GM23338 (cell line): Measurements from ENCODE around the gene UBE2S. TPM values are rescaled to one million over a fixed set of nuclear protein-coding genes. Genes with fewer than 3 reads are reported as not detected.

Experiments
- ATAC-seq: fragments of 200-7000 bp; cut with Tn5 transposase; 3 replicates; pipeline ENCODE4 v1.9.1; 2020
- DNase-seq: peaks from one replicate; pipeline ENCODE4 v3.0.0-alpha.2; 2015; ENCODE audit warnings: low spot score
- H2AFZ ChIP-seq: fragments of 200-600 bp; sonication (generic); 2 replicates; pipeline ENCODE4 v1.8.0; 2016; ENCODE audit warnings: antibody characterized with exemption, mild to moderate bottlenecking, moderate library complexity
- H3F3A ChIP-seq: fragments of 200-600 bp; sonication (generic); replicated peaks from 2 replicates; pipeline ENCODE4 v1.8.0; 2017; ENCODE audit warnings: antibody characterized with exemption, mixed run types, low read depth
- H3K27ac ChIP-seq: fragments of 200-600 bp; sonication (generic); 2 replicates; pipeline ENCODE4 v1.6.1; 2016; ENCODE audit warnings: low read depth
- H3K27me3 ChIP-seq: fragments of 200-600 bp; sonication (generic); 2 replicates; pipeline ENCODE4 v1.8.0; 2016; ENCODE audit warnings: mild to moderate bottlenecking, mixed run types, moderate library complexity; ENCODE audit not compliant: insufficient read depth
- H3K36me3 ChIP-seq: fragments of 200-600 bp; sonication (generic); 2 replicates; pipeline ENCODE4 v1.8.0; 2016; ENCODE audit warnings: mild to moderate bottlenecking; ENCODE audit not compliant: insufficient read depth
- H3K4me1 ChIP-seq: fragments of 200-600 bp; sonication (generic); 2 replicates; pipeline ENCODE4 v1.8.0; 2016; ENCODE audit warnings: mild to moderate bottlenecking, moderate library complexity; ENCODE audit not compliant: insufficient read depth
- H3K4me2 ChIP-seq: fragments of 200-600 bp; sonication (generic); 2 replicates; pipeline ENCODE4 v1.7.1; 2017; ENCODE audit warnings: mixed run types
- H3K4me3 ChIP-seq: fragments of 200-600 bp; sonication (generic); 2 replicates; pipeline ENCODE4 v1.6.1; 2016; ENCODE audit warnings: mixed run types
- H3K79me2 ChIP-seq: fragments of 200-600 bp; sonication (generic); replicated peaks from 2 replicates; pipeline ENCODE4 v1.8.0; 2017; ENCODE audit warnings: mild to moderate bottlenecking; ENCODE audit not compliant: insufficient read depth
- H3K9me2 ChIP-seq: fragments of 200-600 bp; sonication (generic); 2 replicates; pipeline ENCODE4 v1.8.0; 2017; ENCODE audit not compliant: insufficient read depth
- H4K20me1 ChIP-seq: fragments of 200-600 bp; sonication (generic); replicated peaks from 2 replicates; pipeline ENCODE4 v1.8.0; 2017; ENCODE audit warnings: mild to moderate bottlenecking; ENCODE audit not compliant: insufficient read depth
- H3K27ac Mint-ChIP-seq: 2 replicates; pipeline ENCODE4 v1.8.0; 2020; ENCODE audit warnings: inconsistent platforms, mild to moderate bottlenecking, moderate library complexity, mixed read lengths
- H3K27me3 Mint-ChIP-seq: 3 replicates; pipeline ENCODE4 v1.8.0; 2022; ENCODE audit warnings: low read depth, mild to moderate bottlenecking, moderate library complexity, mixed read lengths, inconsistent platforms; ENCODE audit not compliant: insufficient read depth, poor library complexity
- H3K36me3 Mint-ChIP-seq: 3 replicates; pipeline ENCODE4 v1.8.0; 2021; ENCODE audit warnings: low read depth, mild to moderate bottlenecking, inconsistent platforms, moderate library complexity, mixed read lengths
- H3K4me1 Mint-ChIP-seq: 3 replicates; pipeline ENCODE4 v1.8.0; 2020; ENCODE audit warnings: mild to moderate bottlenecking, inconsistent platforms, mixed read lengths
- H3K4me3 Mint-ChIP-seq: 3 replicates; pipeline ENCODE4 v1.8.0; 2021; ENCODE audit warnings: moderate library complexity, mild to moderate bottlenecking, inconsistent platforms, mixed read lengths
- H3K9me3 Mint-ChIP-seq: 3 replicates; pipeline ENCODE4 v1.8.0; 2020; ENCODE audit warnings: moderate library complexity, mild to moderate bottlenecking, inconsistent platforms, mixed read lengths
- CTCF ChIP-seq, 2 experiments: fragments of 200-600 bp in 1 of 2; sonication (generic) in 1 of 2; conservative IDR thresholded peaks; 2 replicates each; pipeline versions ENCODE4 v1.5.1 to v1.6.1; 2016 to 2017; ENCODE audit warnings: antibody characterized with exemption in 2 of 2, low read depth in 2 of 2, mild to moderate bottlenecking in 2 of 2, moderate library complexity in 1 of 2
- ETS1 ChIP-seq: IDR thresholded peaks from 2 replicates; pipeline ENCODE4 v1.6.1; 2016; ENCODE audit warnings: antibody characterized with exemption
- EZH2phosphoT487 ChIP-seq: fragments of 200-600 bp; sonication (generic); IDR thresholded peaks from one replicate; pipeline ENCODE4 v1.8.1; 2018; ENCODE audit warnings: antibody characterized with exemption; ENCODE audit not compliant: unreplicated experiment
- JUNB ChIP-seq: IDR thresholded peaks from one replicate; pipeline ENCODE4 v1.6.1; 2016; ENCODE audit warnings: antibody characterized with exemption; ENCODE audit not compliant: unreplicated experiment
- NANOG ChIP-seq: IDR thresholded peaks from 2 replicates; pipeline ENCODE4 v1.6.1; 2016; ENCODE audit warnings: antibody characterized with exemption, borderline replicate concordance
- POLR2AphosphoS5 ChIP-seq: IDR thresholded peaks from 2 replicates; pipeline ENCODE4 v1.6.1; 2016; ENCODE audit warnings: antibody characterized with exemption, low read depth
- REST ChIP-seq: IDR thresholded peaks from one replicate; pipeline ENCODE4 v1.6.1; 2018; ENCODE audit warnings: antibody characterized with exemption; ENCODE audit not compliant: unreplicated experiment
- STAT1 ChIP-seq: IDR thresholded peaks from one replicate; pipeline ENCODE4 v1.6.1; 2016; ENCODE audit warnings: antibody characterized with exemption; ENCODE audit not compliant: unreplicated experiment
- ZNF114 ChIP-seq: fragments of 250-450 bp; sonication (Bioruptor Pico); IDR thresholded peaks from 2 replicates; pipeline ENCODE4 v1.5.0; 2020; ENCODE audit warnings: mild to moderate bottlenecking, moderate library complexity
- ZNF331 ChIP-seq: fragments of 250-450 bp; sonication (Bioruptor Pico); IDR thresholded peaks from 2 replicates; pipeline ENCODE4 v1.5.0; 2020; ENCODE audit warnings: low read depth, mild to moderate bottlenecking, moderate library complexity
- polyA plus RNA-seq: library from polyadenylated mRNA; unstranded; fragments of >200 nt; fragmentation: Nextera tagmentation; extraction: Ambion mirVana; gene quantifications from 2 replicates; pipeline ENCODE4 v1.2.1, GENCODE V29; 2016
- total RNA-seq: library from RNA; depleted of rRNA; stranded (reverse); fragments of >200 nt; shearing (Covaris generic); gene quantifications from 2 replicates; pipeline ENCODE4 v1.2.3, GENCODE V29; 2014

The UBE2S gene
- total and polyA plus RNA-seq, 2 experiments from 2014 or later, result 363 to 533 TPM

- Histone ChIP-seq H3K4me1 (peaks cover 25% of the 10 kb centered on the region), H3K27me3 (peaks cover 65% of the 10 kb centered on the region), H3K27ac (no peak overlapping the region), H3K4me2 (peak overlapping the region; percentile 90), H3K36me3 (no peaks in the 10 kb centered on the region), H4K20me1 (no peaks in the 10 kb centered on the region), H2AFZ (peak overlapping the region; percentile 90), H3K79me2 (no peaks in the 10 kb centered on the region), H3K9me2 (no peaks in the 10 kb centered on the region), H3K4me3 (peak overlapping the region; percentile 70), H3F3A (0 out of 2 replicates have a peak, but pooled peaks cover 12% of the 10 kb centered on the region)
- peak; percentile 94 for DNase-seq
- H3K36me3 Mint-ChIP-seq, result no peaks in the 10 kb centered on the region; the same call in 2 of the 3 replicates
- peaks cover 34% of the 10 kb centered on the region for H3K4me1 Mint-ChIP-seq
- peak overlapping the region; percentile 81 for H3K4me3 Mint-ChIP-seq
- H3K27ac Mint-ChIP-seq, result no peak overlapping the region
- peaks cover 59% of the 10 kb centered on the region for H3K27me3 Mint-ChIP-seq
- TF ChIP-seq EZH2phosphoT487, result no peak
- no peak for TF ChIP-seq JUNB
- no peak for TF ChIP-seq ZNF114 (CRISPR knock-in tag)
- TF ChIP-seq ZNF331 (CRISPR knock-in tag), result no peak
- TF ChIP-seq POLR2AphosphoS5, result 0 out of 2 replicates have a peak, but pooled peaks have one; percentile 24
- TF ChIP-seq CTCF (conservative IDR thresholded peaks at IDR 0.05; ENCODE audit: low read depth in 2 of 2), result no peak
- TF ChIP-seq ETS1, result no peak
- peak; percentile 73 for ATAC-seq
- H3K9me3 Mint-ChIP-seq, result no peaks in the 10 kb centered on the region; the same call in 1 of the 3 replicates
Observed at GRCh38 chr19:55369653-55370304, 37.8 kb downstream of the UBE2S start.

GRCh38 chr19:55368701-55369563 is 38.7 kb downstream of the UBE2S start:
- Histone ChIP-seq H2AFZ (peak overlapping the region; percentile 52; the same call in 1 of the 2 replicates), H3K27ac (no peak overlapping the region), H3K4me2 (peak overlapping the region; percentile 79), H3F3A (peaks cover 9% of the 10 kb centered on the region; the same call in 1 of the 2 replicates), H3K4me1 (peaks cover 18% of the 10 kb centered on the region), H3K9me2 (no peaks in the 10 kb centered on the region), H3K4me3 (peak overlapping the region; percentile 58), H3K27me3 (peaks cover 69% of the 10 kb centered on the region), H4K20me1 (no peaks in the 10 kb centered on the region), H3K36me3 (no peaks in the 10 kb centered on the region), H3K79me2 (no peaks in the 10 kb centered on the region)
- Mint-ChIP-seq H3K9me3 (no peaks in the 10 kb centered on the region; the same call in 1 of the 3 replicates), H3K36me3 (no peaks in the 10 kb centered on the region; the same call in 2 of the 3 replicates), H3K27me3 (peaks cover 59% of the 10 kb centered on the region), H3K4me1 (peaks cover 30% of the 10 kb centered on the region), H3K27ac (no peak overlapping the region), H3K4me3 (peak overlapping the region; percentile 38; the same call in 1 of the 3 replicates)
- ATAC-seq (peak; percentile 26), DNase-seq (peak; percentile 70)
- TF ChIP-seq NANOG (no peak), ETS1 (no peak), ZNF114 (CRISPR knock-in tag) (no peak), REST (no peak), CTCF (conservative IDR thresholded peaks at IDR 0.05; ENCODE audit: low read depth in 2 of 2) (no peak; a peak in 1 of 4 replicates), STAT1 (no peak)
